GM18508 (cell line): Measurements from ENCODE around the gene CD9.
"Not testable (repeated sequence)": the region's sequence is repeated elsewhere in the genome, so short reads cannot be mapped to it uniquely, and the experiment has no call there.

Experiments
- ATAC-seq: cut with Tn5 transposase; IDR thresholded peaks from one replicate; pipeline ENCODE4 v1.9.1; 2021; ENCODE audit warnings: moderate number of reproducible peaks; ENCODE audit not compliant: insufficient read depth, unreplicated experiment

CD9 gene

GRCh38 chr12:6198051-6198450 is 2.1 kb upstream of the CD9 start:
- ATAC-seq = no peak

DNA sequence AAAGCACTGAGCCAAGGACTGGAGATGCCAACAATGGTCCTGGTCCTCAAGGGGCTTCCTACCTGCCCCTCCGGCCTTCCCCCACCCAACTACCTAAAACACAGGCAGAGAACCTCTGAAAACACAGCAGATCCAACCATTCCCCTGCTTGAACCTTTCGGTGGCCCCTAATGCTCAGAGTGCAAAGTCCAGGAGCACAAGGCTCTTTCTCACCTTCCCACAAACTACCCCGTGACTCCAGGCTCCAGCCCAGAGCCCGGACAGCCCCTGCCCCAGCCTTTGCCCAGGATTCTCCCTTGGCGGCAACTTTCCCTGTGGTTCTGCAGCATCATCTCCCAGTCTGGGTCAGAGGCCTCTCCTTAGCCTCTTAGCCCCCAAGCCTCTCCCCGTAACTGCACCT is 1.6 kb upstream of the CD9 start:
- no peak for ATAC-seq

DNA sequence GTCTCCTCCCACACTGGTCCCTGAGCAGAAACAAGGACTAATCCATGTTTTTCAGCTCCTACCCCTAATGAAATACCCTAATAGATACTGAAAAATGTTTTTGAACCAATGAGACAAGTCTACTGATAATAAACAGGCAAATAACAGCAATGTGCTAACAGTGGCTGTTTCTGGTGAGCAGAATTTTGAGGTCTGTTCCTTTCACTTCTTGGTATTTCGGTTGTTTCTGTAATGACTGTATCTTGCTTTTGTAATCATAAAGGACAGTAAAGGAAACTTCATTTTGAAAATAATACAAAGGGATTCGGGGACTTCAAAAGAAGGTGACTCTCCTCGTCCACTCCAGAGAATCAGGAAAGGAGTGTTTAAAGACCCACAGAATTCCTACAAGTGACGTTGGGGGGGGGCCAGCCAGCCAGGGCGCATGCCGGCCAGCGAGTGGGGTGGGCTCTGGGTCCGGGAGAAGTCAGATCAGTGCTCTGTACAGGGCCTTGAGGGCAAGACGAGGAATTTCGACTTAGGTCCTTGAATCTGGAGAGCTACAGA is 1.1 kb upstream of the CD9 start:
- no peak for ATAC-seq

GRCh38 chr12:6199531-6200255 is 507 bp upstream of the CD9 start:
- ATAC-seq = no peak

GRCh38 chr12:6201213-6201608 is 1.0 kb downstream of the CD9 start:
- ATAC-seq = no peak

GRCh38 chr12:6201826-6202225 is 1.6 kb downstream of the CD9 start:
- ATAC-seq = no peak

DNA sequence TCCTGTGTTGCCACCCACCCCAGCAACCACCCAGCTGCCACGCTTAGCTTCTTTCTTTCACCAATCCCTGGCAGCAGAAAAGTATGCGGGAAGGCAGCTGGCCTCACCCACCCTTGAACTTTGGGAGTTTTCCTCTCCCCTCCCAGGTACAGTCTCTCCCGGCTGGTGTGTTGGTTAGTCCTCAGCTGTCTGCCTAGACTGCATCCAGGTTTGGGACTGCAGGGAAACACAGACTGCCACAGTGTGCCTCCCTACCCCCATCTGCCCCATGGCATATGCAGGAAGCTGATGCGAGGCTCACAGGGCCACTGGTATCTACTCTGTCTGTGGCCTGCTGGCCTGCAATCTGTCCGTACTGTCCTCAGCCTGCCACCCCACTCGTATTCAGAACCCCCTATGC is 2.1 kb downstream of the CD9 start:
- no peak for ATAC-seq

DNA sequence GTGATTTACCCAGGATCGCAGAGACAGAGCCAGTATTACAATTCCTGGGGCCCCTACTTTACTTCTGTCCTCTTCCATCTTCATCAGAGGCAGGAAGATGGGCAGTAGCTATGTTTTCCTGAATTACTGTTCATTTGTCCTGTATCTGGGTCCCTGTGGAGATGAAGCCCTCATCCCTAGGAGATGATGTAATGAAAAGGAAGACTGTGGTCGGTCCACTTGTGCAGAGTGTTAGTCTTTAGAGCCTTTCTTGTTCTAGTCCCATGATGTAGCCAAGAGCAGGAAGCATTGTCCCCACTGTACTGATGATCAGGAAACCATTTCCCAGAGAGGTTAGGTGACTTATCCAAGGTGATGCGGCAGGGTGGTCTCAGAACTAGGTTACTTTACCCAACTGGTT is 2.6 kb downstream of the CD9 start:
- ATAC-seq = no peak

- ATAC-seq = no peak
These were observed 3.4 kb downstream of the CD9 start for GRCh38 chr12:6203601-6204000.

- no peak for ATAC-seq
These were observed 4.4 kb downstream of the CD9 start for GRCh38 chr12:6204533-6205143.

DNA sequence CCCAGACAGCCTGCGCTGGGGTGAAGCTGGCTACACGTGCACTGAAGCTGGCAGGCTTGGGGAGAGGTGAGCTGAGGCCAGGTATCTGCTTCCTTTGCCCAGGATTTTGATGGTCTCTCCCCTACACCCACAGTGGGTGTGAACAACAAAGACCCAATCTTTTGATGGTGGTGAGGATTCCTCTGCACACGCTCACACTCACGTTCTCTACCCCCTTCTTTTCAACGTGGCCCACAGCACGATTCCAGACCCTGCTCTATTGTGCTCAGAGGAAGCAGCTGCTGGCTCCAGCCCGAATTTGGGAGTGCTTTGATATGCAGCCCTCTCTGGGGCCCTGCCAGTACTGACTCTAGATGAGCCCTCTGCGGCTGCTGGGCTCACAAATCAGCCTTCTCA is 4.9 kb downstream of the CD9 start:
- no peak for ATAC-seq

- ATAC-seq = no peak
These were observed 5.6 kb downstream of the CD9 start for GRCh38 chr12:6205761-6206160.

DNA sequence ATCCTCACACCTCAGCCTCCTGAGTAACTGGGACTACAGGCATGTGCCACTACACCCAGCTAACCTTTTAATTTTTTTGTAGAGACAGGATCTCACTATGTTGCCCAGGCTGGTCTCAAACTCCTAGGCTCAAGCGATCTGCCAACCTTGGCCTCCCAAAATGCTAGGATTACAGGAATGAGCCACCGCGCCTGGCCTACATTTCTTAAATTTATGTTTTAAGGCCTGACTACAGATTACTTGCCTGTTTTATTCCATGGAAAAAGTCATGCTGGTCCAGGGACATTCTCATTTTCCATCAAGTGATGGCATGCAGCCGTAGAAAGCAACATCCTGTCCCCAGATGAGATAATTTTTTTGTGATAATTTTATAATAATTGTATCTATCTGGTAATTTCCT is 6.1 kb downstream of the CD9 start:
- ATAC-seq = no peak

DNA sequence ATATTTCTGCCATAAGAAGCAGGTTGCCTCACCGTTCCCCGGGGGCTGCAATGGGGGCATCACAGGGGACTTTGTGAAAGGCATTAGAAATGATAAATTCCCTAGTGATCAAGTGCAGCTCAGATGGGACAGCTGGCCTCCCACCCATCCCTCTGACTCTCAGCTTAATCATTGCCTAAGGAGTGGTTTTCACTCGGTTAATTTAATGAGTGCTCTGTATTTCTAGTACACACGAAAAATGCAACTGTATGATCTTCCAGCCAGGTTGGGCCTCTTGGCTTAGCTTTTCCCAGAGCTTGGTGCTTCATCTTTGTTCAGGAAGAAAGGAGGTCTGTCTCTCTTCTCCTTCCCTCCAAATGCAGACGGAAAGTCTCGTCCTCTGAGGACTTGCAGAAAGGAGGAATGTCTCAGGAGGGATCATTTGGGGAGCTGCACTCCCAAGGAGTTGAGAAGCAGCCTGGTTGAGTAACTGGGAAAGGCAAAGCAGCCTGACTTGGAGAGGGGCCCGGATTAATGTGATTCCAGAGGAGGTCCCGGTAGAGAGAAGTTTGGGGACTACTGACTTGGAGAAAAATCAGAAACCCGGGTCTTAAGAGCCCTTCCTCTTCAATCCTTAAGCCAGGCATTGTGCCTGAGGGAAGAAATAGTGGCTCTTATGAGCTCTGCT is 7.2 kb downstream of the CD9 start:
- no peak for ATAC-seq

DNA sequence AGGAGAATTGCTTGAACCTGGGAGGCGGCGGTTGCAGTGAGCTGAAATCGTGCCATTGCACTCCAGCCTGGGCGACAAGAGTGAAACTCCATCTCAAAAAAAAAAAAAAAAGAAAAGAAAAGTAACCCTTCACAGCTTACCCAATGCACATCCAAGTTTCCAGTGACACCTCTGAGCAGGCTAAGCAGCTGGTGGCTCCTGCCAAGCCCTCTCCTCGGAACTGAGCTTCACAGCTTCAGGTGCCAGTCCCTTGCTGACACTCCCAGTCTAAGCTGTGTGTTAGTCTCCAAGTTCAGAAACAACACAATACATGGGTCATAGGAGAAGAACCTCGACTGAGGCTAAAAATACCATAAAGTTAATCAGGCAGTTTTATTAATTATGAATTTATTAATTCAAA is 7.9 kb downstream of the CD9 start:
- no peak for ATAC-seq

DNA sequence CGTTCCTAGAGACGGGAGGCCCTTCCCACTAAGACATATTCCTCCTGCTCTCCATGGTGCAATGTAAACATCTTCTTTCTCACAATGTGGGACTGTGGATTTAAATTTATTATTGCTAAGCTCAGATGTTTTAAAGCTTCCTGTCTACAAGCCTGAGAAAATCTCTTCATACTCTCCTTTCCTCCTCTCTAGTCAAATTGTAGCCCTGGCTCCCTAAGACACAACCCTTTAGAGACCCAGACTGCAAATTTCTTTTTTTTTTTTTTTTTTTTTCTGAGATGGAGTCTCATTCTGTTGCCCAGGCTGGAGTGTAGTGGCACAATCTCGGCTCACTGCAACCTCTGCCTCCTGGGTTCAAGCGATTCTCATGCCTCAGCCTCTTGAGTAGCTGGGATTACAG is 9.2 kb downstream of the CD9 start:
- ATAC-seq = not testable (repeated sequence)

GRCh38 chr12:6211421-6211869 is 11.2 kb downstream of the CD9 start:
- ATAC-seq = no peak

- no peak for ATAC-seq
These were observed 11.9 kb downstream of the CD9 start for GRCh38 chr12:6212086-6212485.

- no peak for ATAC-seq
These were observed 13.8 kb downstream of the CD9 start for GRCh38 chr12:6213969-6214368.

- no peak for ATAC-seq
These were observed 14.4 kb downstream of the CD9 start for GRCh38 chr12:6214633-6215032.

DNA sequence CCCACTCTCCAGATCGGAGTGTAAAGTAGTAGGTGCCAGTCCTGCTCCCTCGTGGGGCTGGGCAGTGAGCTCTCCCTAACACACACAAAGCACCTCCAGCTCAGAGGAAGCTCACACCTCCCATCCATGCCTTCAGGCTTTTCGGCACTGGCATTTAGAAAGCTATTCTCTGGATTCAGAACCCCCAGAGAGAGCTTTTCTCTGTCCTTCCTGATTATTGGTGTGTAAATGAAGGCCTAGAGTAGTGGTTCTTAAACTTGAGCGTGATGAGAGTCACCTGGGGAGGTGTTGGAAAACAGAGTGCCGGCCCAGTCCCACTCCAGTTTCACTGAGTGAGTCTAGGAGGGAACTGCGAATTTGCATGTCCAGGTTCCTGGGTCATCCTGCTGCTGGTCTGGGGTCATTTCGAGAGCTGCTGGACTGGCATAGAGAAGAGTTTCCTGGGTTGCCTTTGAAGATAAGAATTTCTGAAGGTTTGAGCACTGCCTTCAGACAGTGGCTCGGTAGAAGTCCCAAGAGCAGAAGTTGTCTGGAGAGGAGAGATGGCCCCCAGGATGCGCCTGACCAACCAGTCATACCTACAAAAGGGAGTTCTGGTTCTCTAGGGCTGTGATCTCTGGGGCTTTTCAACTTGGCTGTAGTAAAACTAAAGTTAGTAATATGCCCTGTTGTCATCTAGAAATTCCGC is 15.1 kb downstream of the CD9 start:
- ATAC-seq = no peak
